Measurements from ENCODE around the gene PGM2.
"Not testable (repeated sequence)": the region's sequence is repeated elsewhere in the genome, so short reads cannot be mapped to it uniquely, and the experiment has no call there.

PGM2 gene

DNA sequence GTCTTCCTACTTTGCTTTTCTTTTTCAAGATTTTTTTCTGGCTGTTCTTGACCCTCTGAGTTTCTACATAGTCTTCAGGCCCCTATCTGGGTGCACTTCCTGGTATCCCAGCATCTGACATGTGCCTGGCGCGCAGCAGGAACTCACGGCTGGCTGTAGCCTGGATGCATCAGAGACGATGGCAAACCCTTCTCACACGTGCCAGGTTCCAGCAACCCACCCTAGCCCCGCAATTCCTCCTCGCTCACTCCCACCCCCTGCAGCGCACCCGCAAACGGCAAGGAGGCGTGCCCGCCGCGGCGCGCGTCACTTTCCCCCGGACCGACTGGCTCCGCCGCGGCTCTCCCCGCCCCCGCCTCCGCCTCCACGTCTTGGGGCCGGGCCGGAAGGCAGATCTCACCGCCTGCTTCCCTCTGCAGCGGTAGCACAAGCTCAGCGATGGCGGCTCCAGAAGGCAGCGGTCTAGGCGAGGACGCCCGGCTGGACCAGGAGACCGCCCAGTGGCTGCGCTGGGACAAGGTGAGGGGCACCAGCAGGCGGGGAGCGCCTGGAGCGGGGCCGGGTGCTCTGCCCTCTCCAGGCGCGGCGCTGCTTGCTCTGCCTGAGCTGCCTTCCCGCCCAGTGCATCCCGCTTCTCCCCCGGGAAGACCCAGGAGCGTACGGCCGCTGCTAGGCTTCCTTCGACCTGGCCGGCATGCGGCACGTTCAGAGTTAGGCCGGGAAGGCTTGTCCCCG lies at the start of gene PGM2:
Gene PGM2 (plus strand): TSS at position 392 of the 735 bp plus-strand sequence. CDS start 47 bp downstream, at position 439.
- peak; percentile 83 for DNase-seq

DNA sequence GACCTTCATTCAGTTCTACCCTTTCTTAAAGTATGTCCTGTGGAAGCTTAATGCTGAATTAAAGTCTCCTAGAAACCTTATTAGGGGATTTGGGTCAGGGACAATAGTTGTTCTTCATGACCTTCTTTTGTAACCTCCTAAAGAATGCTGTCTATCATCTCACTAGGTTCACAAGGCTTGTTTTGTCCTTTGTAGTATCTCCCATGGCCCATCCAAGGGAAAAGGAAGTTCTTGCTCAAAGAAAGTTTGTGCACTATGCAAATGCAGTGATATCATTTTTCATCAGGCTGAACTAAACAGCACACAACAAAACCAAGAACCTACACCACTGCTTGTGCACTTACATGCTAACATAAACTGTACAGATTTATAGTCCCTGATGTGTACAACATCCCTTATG lies 46.6 kb upstream of the PGM2 start:
- no peak for DNase-seq

DNA sequence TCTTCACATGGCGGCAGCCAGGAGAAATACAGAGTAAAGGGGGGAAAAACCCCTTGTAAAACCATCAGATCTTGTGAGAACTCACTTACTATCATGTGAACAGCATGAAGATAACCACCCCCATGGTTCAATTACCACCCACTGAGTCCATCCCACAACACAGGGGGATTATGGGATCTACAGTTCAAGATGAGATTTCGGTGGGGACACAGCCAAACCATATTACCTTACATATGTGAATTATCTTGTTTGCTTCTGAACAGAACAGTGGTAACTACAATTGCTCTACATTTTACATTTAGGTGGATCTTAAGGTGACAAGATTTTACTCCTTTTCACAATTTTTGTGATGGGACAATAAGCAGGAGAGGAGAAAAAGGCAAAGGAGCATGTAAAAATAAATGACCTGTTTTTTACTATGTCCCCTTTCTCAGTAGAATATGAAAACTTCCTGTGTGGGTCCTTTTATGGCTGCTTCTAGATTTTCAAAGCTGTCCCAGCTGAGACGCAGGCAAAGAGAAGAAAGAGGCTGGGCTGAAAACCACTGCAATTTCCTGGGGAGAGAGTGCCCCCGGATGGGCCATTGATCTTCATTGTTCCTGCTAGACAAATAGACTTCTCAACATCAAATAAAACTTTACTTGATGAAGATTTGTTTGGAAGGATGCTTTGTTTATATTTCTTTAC lies 45.9 kb upstream of the PGM2 start:
- DNase-seq = peak; percentile 34

GRCh38 chr4:37781131-37781455 lies 45.4 kb upstream of the PGM2 start:
- no peak for DNase-seq

GRCh38 chr4:37786267-37786666 lies 40.2 kb upstream of the PGM2 start:
- DNase-seq = not testable (repeated sequence)

- DNase-seq = not testable (repeated sequence)
Measured at GRCh38 chr4:37787883-37788460, 38.5 kb upstream of the PGM2 start.

GRCh38 chr4:37788819-37789218 lies 37.7 kb upstream of the PGM2 start:
- no peak for DNase-seq

GRCh38 chr4:37792241-37792640 lies 34.2 kb upstream of the PGM2 start:
- DNase-seq = no peak

GRCh38 chr4:37793562-37793961 lies 32.9 kb upstream of the PGM2 start:
- no peak for DNase-seq

- no peak for DNase-seq
Measured at GRCh38 chr4:37794056-37794455, 32.4 kb upstream of the PGM2 start.

- no peak for DNase-seq
Measured at GRCh38 chr4:37795581-37796195, 30.8 kb upstream of the PGM2 start.

DNA sequence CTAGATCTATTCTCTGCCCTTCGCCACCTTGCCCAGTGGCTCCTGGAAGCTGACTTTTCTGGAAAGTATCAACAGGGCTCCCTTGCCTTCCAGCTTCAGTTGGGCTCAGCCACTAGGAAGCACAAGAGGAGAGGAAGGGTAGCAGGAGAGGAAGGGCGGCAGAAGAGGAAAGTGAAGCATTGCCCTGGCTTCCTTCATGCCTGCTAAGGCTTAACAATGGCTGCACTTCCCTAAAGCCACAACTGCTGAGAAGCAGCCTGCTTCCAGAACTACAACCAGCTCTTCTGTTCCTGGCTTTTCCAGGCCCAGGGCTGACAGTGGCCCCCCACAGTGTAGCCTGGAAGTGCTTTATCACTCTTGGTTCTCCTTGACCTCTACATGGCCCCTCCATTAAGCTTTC lies 29.1 kb upstream of the PGM2 start:
- no peak for DNase-seq

DNA sequence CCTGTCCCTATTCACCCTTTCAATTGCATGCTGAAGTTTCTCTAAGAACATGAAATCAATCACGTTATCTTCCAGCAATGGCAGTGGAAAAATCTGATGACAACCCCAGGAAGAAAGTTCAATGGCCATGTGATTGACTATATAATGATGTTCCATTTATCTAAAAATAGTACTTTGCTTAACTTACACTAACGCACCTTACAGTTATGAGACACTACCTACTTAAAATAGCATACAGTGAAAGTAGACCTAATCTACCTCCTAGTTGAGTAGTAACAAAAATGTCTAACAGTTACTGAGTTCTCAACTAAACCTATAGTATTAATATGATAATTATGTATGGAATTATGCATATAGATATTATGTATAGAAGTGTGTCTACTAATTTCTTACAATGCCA lies 28.6 kb upstream of the PGM2 start:
- no peak for DNase-seq

GRCh38 chr4:37798616-37799015 lies 27.9 kb upstream of the PGM2 start:
- DNase-seq = no peak

- no peak for DNase-seq
Measured at GRCh38 chr4:37799941-37800554, 26.4 kb upstream of the PGM2 start.

- DNase-seq = no peak
Measured at GRCh38 chr4:37802068-37802666, 24.3 kb upstream of the PGM2 start.

GRCh38 chr4:37803348-37803973 lies 23.0 kb upstream of the PGM2 start:
- DNase-seq = no peak

DNA sequence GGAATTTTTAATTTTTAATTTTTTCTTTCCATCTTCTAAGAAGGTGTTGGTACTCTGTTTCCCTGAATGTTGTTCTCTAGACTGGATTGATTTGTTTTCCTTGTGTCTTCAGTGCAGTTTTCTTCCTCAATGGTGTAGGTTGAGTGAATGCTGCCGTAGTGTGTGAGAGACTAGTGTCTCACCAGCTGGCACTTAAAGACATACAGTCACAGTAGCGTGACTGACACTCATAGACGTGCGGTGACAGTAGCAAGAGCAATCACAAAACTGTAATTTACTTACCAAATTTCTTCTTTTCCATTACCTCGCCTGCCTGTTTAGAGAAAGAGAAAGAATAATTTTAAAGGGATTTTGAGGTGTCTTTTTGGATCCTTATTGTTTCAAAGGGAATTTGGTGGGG lies 21.4 kb upstream of the PGM2 start:
- DNase-seq = no peak

- DNase-seq = no peak
Measured at GRCh38 chr4:37812713-37813112, 13.8 kb upstream of the PGM2 start.

- DNase-seq = no peak
Measured at GRCh38 chr4:37815591-37815990, 10.9 kb upstream of the PGM2 start.

- DNase-seq = no peak
Measured at GRCh38 chr4:37816006-37816405, 10.5 kb upstream of the PGM2 start.

DNA sequence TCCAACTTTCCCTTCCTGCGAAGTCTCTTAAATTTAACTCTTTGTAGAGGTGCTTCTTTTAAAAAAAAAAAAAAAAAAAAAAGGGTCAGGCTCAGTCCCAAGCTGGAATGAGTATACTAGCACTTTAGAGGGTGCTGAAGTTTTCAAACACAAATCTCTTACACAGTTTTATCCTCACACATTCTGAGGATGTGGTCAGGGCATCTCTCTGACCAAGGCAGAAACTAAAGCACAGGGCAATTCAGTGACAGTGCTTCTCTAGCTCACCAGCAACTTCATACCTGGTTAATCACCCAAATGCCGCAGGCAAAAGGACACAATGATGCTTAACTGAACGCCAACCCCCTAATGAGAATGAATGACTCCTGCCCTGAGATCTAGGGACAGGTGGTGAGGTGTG lies 9.8 kb upstream of the PGM2 start:
- DNase-seq = no peak

- DNase-seq = no peak
Measured at GRCh38 chr4:37818752-37819151, 7.7 kb upstream of the PGM2 start.
